ENCODE measurements around the gene LRRC8C. TPM values are rescaled to one million over a fixed set of nuclear protein-coding genes. Genes with fewer than 3 reads are reported as not detected.

Gene LRRC8C
- 10 to 100 TPM in 1 of 2 donors, 1 to 10 TPM in 1; 9.0 to 11.5 TPM for total RNA-seq

GRCh38 chr1:89632657-89633247 lies at the start of gene LRRC8C:
LRRC8C (plus strand) TSS chr1:89633120; CDS start chr1:89686474, 53,354 bp downstream.
- peak within 1 kb of the TSS; percentile 96 to 97 for H3K4me3 ChIP-seq
- peak; percentile 83 for DNase-seq (ENCODE audit: low spot score)
- peak; percentile 63 to 70 for TF ChIP-seq CTCF (IDR thresholded peaks at IDR 0.05)
- peaks cover 0 to 48% of the 10 kb centered on the region in 2 donors for H3K4me1 ChIP-seq
- H3K27me3 ChIP-seq: no peaks in the 10 kb centered on the region
- no peaks in the 10 kb centered on the region for H3K9me3 ChIP-seq
- H3K27ac ChIP-seq: peak within 1 kb of the TSS; percentile 94 to 97
- H3K36me3 ChIP-seq: no peaks in the 10 kb centered on the region

GRCh38 chr1:89584211-89584610 lies 48.7 kb upstream of the LRRC8C start:
- no peak for TF ChIP-seq CTCF (IDR thresholded peaks at IDR 0.05)
- Histone ChIP-seq H3K27ac (no peak overlapping the region), H3K4me3 (no peak overlapping the region), H3K9me3 (no peaks in the 10 kb centered on the region), H3K4me1 (no peaks in the 10 kb centered on the region), H3K27me3 (no peaks in the 10 kb centered on the region), H3K36me3 (peaks cover 15% of the 10 kb centered on the region)
- no peak for DNase-seq (ENCODE audit: low spot score)

GRCh38 chr1:89584781-89585180 lies 48.1 kb upstream of the LRRC8C start:
- no peaks in the 10 kb centered on the region for H3K27me3 ChIP-seq
- H3K36me3 ChIP-seq: peaks cover 15% of the 10 kb centered on the region

GRCh38 chr1:89587729-89588161 lies 45.2 kb upstream of the LRRC8C start:
- Histone ChIP-seq H3K4me1 (no peaks in the 10 kb centered on the region), H3K4me3 (no peak overlapping the region), H3K9me3 (no peaks in the 10 kb centered on the region), H3K27ac (no peak overlapping the region), H3K36me3 (peaks cover 13% of the 10 kb centered on the region), H3K27me3 (no peaks in the 10 kb centered on the region)
- TF ChIP-seq CTCF (IDR thresholded peaks at IDR 0.05): no peak
- no peak for DNase-seq (ENCODE audit: low spot score)

More at GRCh38 chr1:89584781-89585180, 48.1 kb upstream of the LRRC8C start:
- no peaks in the 10 kb centered on the region for H3K4me1 ChIP-seq
- no peak for TF ChIP-seq CTCF (IDR thresholded peaks at IDR 0.05)
- no peak overlapping the region for H3K4me3 ChIP-seq
- H3K27ac ChIP-seq: no peak overlapping the region
- DNase-seq (ENCODE audit: low spot score): no peak
- H3K9me3 ChIP-seq: no peaks in the 10 kb centered on the region

GRCh38 chr1:89588480-89588879 lies 44.4 kb upstream of the LRRC8C start:
- Histone ChIP-seq H3K27ac (no peak overlapping the region), H3K36me3 (peaks cover 9% of the 10 kb centered on the region), H3K27me3 (no peaks in the 10 kb centered on the region), H3K9me3 (no peaks in the 10 kb centered on the region), H3K4me1 (no peaks in the 10 kb centered on the region), H3K4me3 (no peak overlapping the region)
- DNase-seq (ENCODE audit: low spot score): no peak
- TF ChIP-seq CTCF (IDR thresholded peaks at IDR 0.05): no peak

GRCh38 chr1:89589515-89589914 lies 43.4 kb upstream of the LRRC8C start:
- TF ChIP-seq CTCF (IDR thresholded peaks at IDR 0.05): no peak
- Histone ChIP-seq H3K36me3 (peaks cover 5% of the 10 kb centered on the region), H3K27ac (no peak overlapping the region), H3K4me1 (no peaks in the 10 kb centered on the region), H3K4me3 (no peak overlapping the region), H3K9me3 (no peaks in the 10 kb centered on the region), H3K27me3 (no peaks in the 10 kb centered on the region)
- DNase-seq (ENCODE audit: low spot score): no peak
